ENCODE results near the gene AMDHD2. TPM values are rescaled to one million over a fixed set of nuclear protein-coding genes. Genes with fewer than 3 reads are reported as not detected.

AMDHD2 gene
- total and polyA plus RNA-seq, 2 of the 13 experiments (the other 11 are each of a cell fraction or from before 2014, with no cell fraction given), result 33.5 to 39.1 TPM

DNA sequence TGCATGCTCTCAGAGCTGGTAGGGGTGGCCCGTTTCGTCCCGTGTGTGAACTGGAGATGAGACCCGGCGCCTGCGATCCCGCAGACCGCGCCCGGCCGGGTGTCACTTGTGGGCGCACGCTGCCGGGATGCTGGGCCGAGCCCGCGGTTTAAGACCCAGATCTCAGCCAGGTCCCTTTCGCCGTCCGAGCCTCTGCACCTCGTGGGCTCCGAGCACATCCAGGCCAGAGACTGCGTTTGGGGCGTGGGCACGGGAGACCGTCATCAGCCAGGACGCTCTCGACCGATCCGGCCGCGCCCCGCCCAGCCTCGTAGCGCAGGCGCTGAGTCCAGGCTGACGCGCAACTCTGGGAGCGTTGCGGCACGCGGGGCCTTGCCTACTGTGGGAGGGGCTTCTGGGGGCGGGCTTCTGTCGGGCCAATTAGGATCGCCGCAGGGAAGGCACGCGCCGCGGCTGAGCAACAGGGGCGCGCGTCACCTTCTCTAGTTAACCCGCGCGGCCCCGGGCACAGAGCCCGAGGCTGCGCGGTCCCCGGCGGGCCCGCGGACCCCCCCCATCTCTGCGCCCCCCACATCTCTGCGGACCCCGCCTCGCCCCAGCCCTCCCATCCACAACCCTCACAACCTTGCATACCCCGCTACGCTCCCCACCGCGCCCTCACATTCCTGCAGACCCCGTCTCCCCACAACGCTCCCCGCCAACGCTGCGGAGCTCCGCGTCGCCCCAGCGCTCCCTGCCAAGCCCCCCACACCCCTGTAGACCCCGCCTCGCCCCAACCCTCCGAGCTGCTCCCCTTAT, 11.7 kb downstream of the AMDHD2 start:
- intact Hi-C loops (cut with micrococcal nuclease; ENCODE audit: unreplicated experiment), result no loop called here
- no peaks in the 10 kb centered on the region for H3K27me3 ChIP-seq (ENCODE audit: control insufficient read depth in 1 of 2, insufficient read depth in 2 of 2, low read length in 2 of 2)
- H4K20me1 ChIP-seq (ENCODE audit: insufficient read depth, low read length), result no peaks in the 10 kb centered on the region
- in situ Hi-C loops (cut with HindIII; ENCODE audit: extremely low pct_ligation_motif_present, low pct_unique_long_range_greater_than_20kb), result no loop called here
- peak; percentile 92 for DNase-seq (ENCODE audit: low spot score)
- peak overlapping the region; percentile 67 for H3K9ac ChIP-seq (ENCODE audit: insufficient read depth, low read depth, low read length)
- peak; percentile 76 for ATAC-seq
- H3K79me2 ChIP-seq (ENCODE audit: insufficient read depth, low read length), result peaks cover 5% of the 10 kb centered on the region
- POLR2A ChIA-PET, result interaction anchor here (1.2 to 2.2 kb wide), 7 partner anchors 8 to 55 kb away, joined by 3 to 14 read pairs (median 10); partner anchors contain the start of genes AMDHD2 and ATP6V0C
- H3K9me3 ChIP-seq (ENCODE audit: low read length), result no peaks in the 10 kb centered on the region
- CTCF ChIA-PET (ENCODE audit: low intra/inter-chr PET ratio, low total read pairs), result no interaction called here
- peak overlapping the region; percentile 47 to 77 (median 69); a peak in 5 of 6 replicates for H3K4me3 ChIP-seq (replicated peaks in 1 of 3; ENCODE audit: insufficient read depth in 1 of 3, low read depth in 2 of 3, low read length in 3 of 3)
- no TSS peak for BruUV-seq (replicated peaks)
- peak overlapping the region; percentile 92 for H3K4me2 ChIP-seq (ENCODE audit: low read depth, low read length)
- H3K4me1 ChIP-seq (ENCODE audit: insufficient read depth, low read length), result peaks cover 59% of the 10 kb centered on the region
- no peak overlapping the region for H2AFZ ChIP-seq (ENCODE audit: low read length)
- FAIRE-seq, result no peak
- H3K36me3 ChIP-seq (replicated peaks in 1 of 2; ENCODE audit: control insufficient read depth in 1 of 2, insufficient read depth in 2 of 2, low read length in 2 of 2), result peaks cover 9 to 29% of the 10 kb centered on the region in 2 experiments
- peak overlapping the region; percentile 75 for H3K27ac ChIP-seq (ENCODE audit: extremely low read length, insufficient read depth, low read length)
- 2% methylated on average over 9 of the region's 84 CpGs for WGBS (ENCODE audit: low lambda C conversion rate)
- TF ChIP-seq JUN (CRISPR knock-in tag; IDR thresholded peaks at IDR 0.05) (peak; percentile 36; the same call in 1 of the 2 replicates), ZNF747 (CRISPR knock-in tag; IDR thresholded peaks at IDR 0.05; ENCODE audit: borderline replicate concordance) (peak; percentile 85), NRL (CRISPR knock-in tag; IDR thresholded peaks at IDR 0.05; ENCODE audit: borderline replicate concordance) (0 out of 2 replicates have a peak, but pooled peaks have one; percentile 33), ZSCAN30 (CRISPR knock-in tag; IDR thresholded peaks at IDR 0.05) (0 out of 2 replicates have a peak, but pooled peaks have one; percentile 30), ZNF576 (CRISPR knock-in tag; IDR thresholded peaks at IDR 0.05) (0 out of 2 replicates have a peak, but pooled peaks have one; percentile 77), GABPA (IDR thresholded peaks at IDR 0.05; ENCODE audit: low read depth, low read length) (no peak), GABPA (CRISPR knock-in tag; IDR thresholded peaks at IDR 0.05; ENCODE audit: low read depth) (no peak), SALL1 (CRISPR knock-in tag; IDR thresholded peaks at IDR 0.05) (peak; percentile 60), RORA (CRISPR knock-in tag; IDR thresholded peaks at IDR 0.05) (no peak), ZNF446 (CRISPR knock-in tag; IDR thresholded peaks at IDR 0.05) (no peak), NCOA2 (CRISPR knock-in tag; IDR thresholded peaks at IDR 0.05) (no peak), BHLHE40 (IDR thresholded peaks at IDR 0.05; ENCODE audit: low read length) (peak; percentile 91)
- TF ChIP-seq, protein P1, sequence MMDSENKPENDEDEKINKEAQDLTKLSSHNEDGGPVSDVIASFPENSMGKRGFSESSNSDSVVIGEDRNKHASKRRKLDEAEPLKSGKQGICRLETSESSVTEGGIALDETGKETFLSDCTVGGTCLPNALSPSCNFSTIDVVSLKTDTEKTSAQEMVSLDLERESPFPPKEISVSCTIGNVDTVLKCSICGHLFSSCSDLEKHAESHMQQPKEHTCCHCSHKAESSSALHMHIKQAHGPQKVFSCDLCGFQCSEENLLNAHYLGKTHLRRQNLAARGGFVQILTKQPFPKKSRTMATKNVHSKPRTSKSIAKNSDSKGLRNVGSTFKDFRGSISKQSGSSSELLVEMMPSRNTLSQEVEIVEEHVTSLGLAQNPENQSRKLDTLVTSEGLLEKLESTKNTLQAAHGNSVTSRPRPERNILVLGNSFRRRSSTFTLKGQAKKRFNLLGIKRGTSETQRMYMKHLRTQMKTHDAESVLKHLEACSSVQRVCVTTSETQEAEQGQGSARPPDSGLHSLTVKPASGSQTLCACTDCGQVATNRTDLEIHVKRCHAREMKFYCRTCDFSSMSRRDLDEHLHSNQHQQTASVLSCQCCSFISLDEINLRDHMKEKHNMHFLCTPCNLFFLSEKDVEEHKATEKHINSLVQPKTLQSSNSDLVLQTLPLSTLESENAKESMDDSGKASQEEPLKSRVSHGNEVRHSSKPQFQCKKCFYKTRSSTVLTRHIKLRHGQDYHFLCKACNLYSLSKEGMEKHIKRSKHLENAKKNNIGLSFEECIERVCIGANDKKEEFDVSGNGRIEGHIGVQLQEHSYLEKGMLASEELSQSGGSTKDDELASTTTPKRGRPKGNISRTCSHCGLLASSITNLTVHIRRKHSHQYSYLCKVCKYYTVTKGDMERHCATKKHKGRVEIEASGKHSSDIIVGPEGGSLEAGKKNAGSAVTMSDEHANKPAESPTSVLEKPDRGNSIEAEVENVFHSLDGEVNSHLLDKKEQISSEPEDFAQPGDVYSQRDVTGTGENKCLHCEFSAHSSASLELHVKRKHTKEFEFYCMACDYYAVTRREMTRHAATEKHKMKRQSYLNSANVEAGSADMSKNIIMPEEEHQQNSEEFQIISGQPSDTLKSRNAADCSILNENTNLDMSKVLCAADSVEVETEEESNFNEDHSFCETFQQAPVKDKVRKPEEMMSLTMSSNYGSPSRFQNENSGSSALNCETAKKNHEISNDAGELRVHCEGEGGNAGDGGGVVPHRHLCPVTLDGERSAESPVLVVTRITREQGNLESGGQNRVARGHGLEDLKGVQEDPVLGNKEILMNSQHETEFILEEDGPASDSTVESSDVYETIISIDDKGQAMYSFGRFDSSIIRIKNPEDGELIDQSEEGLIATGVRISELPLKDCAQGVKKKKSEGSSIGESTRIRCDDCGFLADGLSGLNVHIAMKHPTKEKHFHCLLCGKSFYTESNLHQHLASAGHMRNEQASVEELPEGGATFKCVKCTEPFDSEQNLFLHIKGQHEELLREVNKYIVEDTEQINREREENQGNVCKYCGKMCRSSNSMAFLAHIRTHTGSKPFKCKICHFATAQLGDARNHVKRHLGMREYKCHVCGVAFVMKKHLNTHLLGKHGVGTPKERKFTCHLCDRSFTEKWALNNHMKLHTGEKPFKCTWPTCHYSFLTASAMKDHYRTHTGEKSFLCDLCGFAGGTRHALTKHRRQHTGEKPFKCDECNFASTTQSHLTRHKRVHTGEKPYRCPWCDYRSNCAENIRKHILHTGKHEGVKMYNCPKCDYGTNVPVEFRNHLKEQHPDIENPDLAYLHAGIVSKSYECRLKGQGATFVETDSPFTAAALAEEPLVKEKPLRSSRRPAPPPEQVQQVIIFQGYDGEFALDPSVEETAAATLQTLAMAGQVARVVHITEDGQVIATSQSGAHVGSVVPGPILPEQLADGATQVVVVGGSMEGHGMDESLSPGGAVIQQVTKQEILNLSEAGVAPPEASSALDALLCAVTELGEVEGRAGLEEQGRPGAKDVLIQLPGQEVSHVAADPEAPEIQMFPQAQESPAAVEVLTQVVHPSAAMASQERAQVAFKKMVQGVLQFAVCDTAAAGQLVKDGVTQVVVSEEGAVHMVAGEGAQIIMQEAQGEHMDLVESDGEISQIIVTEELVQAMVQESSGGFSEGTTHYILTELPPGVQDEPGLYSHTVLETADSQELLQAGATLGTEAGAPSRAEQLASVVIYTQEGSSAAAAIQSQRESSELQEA (CRISPR knock-in tag; IDR thresholded peaks at IDR 0.05; ENCODE audit: not compliant biosample characterization), result no peak
- TF ChIP-seq, protein P2, sequence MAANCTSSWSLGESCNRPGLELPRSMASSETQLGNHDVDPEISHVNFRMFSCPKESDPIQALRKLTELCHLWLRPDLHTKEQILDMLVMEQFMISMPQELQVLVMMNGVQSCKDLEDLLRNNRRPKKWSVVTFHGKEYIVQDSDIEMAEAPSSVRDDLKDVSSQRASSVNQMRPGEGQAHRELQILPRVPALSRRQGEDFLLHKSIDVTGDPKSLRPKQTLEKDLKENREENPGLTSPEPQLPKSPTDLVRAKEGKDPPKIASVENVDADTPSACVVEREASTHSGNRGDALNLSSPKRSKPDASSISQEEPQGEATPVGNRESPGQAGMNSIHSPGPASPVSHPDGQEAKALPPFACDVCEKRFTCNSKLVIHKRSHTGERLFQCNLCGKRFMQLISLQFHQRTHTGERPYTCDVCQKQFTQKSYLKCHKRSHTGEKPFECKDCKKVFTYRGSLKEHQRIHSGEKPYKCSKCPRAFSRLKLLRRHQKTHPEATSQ (CRISPR knock-in tag; IDR thresholded peaks at IDR 0.05; ENCODE audit: borderline replicate concordance), result no peak
